Stimulated activated CD8-positive, alpha-beta memory T cell treated with anti-CD3 and anti-CD28 coated beads, Interleukin-15, amount 100 ng/mL, for 24 hours (primary cell): Measurements from ENCODE around the gene ADRA2B.
"Not testable (repeated sequence)": the region's sequence is repeated elsewhere in the genome, so short reads cannot be mapped to it uniquely, and the experiment has no call there.

Experiments used
- DNase-seq: peaks from one replicate; pipeline ENCODE4 v3.0.0-alpha.2; 2020; ENCODE audit warnings: low read depth

Gene ADRA2B

DNA sequence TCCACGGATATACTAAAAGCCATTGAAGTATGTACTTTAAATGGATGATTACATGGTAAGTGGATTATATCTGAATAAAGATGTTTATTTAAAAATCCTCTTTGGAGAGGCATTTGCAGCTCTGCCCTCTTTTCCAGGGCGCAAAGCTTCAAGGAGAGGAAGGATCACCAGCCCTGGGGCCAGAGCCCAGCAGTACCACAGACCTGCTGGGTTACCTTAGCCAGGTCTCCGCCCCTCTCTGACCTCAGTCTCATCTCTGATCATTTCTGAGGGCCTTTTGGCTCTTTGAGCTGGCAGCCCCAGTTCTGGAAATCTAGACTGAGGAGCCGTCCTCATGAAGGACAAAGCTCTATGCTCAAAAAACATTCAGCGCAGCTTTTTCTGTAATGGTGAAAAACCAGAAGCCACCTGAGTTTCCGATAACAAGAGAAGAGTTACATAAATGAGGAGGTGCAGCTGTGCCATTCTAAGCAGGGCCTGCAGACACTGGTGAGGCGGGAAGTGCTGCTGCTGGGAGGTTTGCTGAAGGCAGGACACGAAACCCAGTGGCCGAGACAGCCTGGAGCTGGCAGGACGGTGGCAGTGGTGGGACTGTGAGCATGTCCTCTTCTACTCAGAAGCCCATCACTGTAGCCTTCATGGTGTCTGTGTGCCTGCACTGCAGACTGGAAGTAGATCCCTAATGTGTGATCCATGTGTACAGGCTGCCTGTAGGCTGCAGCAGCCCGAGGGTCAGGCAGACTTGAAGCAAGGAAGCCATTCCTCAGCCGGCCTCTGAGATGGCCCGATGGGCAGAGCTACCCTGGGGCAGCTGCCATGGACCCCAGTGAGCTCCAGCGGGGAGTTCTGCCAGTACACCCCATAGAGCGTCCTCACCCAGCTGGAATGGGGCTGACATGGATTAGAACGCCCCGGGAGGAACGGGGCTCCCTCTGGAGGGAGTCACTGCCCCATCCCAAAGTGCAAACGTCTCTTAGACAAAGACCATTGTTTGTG is 27.7 kb downstream of the ADRA2B start:
- no peak for DNase-seq

DNA sequence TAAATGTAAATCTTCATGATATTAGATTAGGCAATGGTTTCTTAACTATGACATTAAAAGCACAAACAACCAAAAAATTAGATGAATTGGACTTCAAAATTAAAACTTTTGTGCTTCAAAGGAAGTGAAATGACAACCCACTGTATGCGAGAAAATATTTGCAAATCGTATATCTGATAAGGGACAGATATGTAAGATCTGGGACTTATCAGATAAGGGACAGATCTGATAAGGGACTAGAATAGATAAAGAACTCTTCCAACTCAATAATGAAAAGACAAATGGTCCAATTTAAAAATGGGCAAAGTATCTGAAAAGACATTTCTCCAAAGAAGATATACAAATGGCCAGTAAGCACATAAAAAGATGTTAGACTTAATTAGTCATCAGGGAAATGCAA is 29.2 kb downstream of the ADRA2B start:
- no peak for DNase-seq

DNA sequence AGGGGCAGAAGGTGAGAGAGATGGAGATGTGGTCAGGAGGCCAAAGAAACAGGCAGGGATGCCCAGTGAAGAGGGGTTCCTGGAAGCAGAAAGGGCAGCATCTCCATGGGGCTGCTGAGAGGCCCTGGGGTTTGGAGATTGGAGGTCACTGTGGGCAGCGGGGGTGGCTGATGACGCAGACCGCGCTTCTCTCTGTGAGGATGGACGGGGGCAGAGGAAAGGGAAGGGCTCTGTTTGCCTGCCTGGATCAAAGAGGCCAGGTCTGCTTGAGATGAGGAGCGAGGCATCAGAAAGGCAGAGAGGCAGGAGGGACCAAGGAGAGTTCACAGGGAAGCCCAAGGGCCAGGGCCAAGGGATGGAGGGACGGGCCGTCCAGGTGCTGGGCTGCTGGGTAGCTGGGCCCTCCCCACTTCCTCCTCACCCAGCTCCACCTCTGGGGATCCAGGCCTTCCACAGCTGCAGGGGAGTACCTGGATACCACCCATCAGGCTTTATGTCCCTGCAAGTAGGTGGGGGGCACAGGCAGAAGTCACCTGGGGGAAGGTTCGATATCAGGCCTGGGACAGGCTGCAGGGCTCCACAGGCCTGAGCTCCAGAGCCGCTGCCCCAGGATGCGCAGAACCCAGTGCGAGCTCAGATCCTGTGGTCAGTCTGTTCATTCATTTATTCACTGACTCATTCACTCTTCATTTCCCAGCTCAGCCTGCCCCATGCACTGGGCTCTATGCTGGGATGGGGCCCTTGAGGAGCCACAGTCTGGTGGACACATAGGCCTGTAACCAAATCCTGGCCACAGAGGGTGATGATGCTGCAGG is 30.6 kb downstream of the ADRA2B start:
- DNase-seq: no peak

DNA sequence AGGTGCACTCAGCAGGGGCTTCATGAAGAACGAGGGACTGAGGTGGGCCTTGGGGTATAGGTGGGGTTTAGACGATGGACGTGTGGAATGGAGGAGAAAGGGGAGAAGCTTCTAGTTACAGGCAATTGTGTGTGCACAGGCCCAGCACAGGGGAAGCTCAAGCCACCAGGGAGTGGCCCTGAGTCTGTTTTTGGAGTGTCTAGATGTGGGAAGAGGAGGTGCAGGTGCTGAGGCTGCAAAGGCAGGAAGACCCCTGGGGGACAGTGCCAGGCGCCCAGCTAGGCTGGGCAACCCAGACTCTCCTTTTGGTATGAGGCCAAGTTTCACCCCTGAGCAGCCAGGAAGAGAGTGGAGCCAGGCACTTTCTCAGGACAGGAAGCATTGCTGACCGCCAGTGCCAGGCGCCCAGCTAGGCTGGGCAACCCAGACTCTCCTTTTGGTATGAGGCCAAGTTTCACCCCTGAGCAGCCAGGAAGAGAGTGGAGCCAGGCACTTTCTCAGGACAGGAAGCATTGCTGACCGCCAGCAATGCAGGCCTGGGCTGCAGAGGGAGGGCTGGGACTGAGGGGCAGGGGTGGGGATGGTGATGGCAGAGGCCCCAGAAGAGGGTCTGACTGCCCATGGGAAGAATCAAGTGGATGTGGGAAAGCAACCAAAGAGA is 31.4 kb downstream of the ADRA2B start:
- DNase-seq: not testable (repeated sequence)

DNA sequence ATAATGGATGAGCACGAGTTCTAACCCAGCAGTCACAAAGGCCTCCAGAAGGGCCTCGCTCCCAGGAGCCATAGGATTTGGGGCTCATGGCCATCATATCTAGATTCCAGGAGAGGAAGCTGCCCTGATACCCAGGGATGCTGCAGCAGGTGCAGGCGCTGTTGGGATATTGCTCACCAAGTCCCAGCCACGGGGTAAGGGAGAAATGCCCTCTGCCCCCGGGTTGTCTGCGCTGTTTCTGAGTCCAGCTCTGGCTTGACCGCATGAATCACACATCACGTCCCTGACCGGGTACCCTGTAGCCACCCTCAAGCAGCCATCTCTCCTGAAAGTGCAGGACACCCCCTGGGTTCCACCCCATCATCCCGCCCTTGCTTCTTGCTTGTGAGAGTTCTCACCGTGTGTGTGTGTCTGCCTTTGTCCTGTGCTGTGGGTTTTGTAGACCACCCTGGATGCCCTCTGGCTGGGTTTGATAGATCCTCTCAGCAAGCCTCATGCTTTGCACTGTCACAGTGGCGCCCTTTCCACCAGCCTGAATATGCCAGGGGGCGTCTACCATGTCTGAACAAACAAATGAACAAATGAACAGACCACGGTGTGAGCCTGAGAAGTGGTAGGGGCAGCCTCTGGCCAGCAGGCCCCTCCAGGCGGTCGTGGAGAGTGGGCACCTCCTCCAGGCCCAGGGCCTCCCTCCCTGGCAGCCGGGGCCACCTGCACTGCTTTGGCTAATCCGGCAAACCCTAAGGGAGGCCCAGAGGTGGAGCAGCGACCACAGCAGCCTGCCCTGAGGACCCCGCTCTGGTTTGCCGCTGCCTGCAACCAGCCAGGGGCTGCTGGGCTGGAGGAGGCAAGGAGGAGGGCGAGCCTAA is 32.1 kb downstream of the ADRA2B start:
- no peak for DNase-seq

DNA sequence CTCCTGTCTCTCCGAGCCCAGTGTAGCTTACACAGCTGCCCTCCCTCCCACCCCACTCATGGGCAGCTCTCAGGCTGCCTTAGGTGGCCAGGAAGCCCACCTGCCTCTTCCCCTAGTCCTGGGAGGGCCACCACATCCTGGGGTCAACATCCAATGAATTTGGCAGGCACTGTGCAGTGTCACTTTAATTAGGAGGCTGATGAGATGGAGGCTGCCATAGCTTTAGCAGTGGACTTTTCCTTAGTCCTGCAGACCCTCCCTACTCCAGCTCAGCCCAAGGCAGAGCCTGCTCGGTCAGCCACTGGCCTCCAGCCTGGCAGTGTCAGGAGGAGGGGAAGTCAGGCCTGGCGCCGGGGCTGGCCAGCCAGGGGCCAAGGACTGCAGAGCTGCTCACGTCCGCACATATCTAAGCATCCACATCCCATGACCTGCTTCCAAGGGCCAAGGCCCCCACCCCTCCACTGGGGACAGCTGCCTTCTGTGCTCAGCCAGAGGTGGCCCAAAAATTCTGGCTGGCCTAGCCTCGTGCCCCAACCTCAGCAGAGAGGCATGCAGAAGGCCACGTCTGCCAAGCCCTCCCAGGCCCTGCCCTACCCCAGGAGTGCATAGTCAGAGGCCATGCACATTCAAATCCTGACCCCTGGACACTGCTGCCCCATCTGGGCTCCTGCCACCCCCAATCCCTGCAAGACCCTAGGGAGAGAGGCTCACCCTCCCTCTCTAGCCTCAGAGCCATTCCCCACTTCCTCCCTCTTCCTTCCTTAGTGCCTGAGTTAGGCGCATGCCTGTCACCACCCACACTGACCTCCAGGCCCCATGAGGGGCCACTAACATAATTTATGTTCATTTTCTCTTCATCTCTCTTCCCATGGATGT is 33.1 kb downstream of the ADRA2B start:
- no peak for DNase-seq

DNA sequence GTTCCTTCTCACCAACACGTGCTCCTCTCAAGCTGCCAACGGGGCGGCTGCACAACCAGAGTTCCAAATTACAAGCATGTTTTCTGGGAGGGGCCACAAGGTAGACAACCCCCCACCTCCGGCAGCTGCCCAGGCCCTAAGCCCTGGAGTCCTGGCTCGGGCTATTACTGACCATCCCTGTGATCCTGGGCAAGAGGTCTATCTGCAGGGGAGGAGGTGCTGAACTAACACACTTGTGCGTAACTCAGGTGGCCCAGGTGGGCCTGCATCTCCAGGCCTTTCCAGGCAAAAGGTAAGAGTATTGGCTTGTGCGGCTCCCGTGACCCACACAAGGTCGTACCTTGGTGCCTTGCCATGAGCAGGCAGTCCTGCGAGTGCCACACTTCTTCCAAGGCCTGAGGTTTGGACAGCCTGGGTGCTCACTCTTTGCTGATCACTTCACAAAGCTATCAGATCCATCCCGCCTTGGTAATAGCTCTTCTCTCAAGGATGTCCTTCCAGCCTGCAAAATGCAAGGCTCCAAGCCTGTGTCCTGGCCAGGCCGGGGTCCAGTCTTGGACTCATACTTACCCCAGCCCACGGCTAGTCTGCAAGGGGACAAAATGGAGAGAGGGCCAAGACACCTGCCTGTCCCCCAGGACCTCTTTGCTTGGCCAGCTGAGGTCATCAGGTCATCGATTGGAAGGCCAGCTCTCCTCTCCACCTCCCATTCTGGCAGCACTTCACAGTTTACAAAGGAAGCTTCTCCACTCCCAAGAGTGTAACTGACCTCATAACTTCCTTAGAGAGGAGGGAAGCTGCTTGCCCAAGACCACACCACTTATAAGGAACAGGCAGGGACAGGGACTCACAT is 33.9 kb downstream of the ADRA2B start:
- no peak for DNase-seq

DNA sequence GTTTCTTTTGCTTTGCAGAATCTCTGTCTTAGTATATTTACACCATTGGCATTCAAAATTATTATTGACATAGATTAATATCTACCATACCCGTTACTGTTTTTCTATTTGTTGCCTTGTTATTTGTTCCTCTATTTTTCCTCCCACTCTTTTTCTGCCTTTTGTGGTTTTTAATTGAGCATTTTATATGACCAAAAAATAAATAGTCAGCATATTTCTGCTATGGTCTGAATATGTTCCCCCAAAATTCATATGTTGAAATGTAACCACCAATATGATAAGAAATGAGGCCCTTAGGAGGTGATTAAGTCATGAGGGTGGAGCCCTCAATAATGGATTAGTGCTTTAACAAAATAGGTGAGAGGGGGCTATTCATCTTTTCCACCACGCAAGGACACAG is 35.3 kb downstream of the ADRA2B start:
- DNase-seq: no peak

DNA sequence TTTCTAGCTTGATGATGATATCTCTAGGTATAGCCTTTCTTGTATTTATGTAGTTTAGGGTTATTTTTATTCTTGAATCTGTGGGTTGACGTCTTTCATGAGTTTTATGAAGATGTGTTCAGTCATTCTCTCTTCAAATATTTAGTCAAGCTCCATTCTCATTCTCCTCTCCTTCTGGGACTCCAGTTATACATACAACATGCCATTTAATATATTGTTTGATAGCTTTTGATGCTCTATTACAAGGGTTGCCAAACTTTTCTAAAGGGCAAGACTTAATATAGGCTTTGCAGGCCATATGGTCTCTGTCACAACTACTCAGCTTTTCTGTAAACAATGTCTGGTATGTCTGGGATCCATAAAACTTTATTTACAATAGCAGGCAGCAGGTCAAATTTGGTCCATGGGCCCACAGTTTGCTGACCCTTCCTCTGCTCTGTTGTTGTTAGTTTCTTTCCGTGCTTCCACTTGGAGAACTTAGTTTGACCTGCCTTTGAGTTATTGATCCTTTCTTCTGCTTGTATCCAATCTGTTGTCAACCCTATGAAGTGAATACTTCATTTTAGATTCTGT is 41.1 kb downstream of the ADRA2B start:
- no peak for DNase-seq

DNA sequence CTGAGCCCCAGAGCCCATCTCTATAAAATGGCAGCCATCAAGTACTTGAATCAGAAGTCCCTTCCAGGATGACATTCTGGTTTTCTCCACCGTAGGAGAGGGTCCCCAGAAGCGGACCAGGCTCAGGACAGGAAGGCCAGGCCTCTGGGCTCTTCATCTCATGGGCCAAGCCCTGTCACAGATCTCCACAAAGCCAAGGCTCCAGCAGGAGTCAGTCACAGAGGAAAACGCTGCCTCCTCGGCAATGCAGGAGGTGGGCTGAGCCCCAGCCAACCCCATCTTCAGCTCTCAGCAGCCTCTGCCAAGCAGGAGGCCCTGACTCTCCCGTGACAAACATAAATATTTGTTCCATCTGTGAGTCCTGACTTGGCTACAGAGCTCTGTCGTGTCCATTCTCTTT is 42.2 kb downstream of the ADRA2B start:
- no peak for DNase-seq

DNA sequence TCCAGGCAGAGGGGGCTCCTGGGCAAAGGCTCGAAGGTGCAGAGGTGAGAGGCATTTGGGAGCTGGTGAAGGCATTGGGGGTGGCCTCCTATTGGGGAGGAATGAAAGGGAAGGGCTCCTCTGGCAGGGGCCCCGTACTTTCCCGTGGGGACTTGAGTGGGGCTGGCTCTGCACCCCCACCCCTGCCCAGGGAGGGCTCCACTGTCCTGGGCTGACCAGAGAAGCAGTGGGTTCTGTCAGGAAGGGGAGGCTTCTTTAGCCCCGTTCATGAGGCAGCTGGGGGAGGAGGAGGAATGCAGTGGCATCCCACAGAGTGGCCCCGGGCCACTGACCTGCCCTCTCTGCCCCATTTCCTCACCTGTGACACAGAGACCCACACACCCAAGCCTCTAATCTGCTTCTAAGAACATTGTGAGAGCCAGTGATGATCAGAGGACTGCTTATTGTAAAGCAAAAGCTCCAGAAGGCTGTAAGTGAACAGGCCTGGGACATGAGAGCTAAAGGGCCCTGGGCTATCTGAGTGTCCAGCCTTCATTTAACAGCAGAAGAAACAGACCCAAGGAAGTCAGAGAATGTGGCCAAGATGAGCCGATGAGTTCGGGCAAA is 43.1 kb downstream of the ADRA2B start:
- DNase-seq: no peak

DNA sequence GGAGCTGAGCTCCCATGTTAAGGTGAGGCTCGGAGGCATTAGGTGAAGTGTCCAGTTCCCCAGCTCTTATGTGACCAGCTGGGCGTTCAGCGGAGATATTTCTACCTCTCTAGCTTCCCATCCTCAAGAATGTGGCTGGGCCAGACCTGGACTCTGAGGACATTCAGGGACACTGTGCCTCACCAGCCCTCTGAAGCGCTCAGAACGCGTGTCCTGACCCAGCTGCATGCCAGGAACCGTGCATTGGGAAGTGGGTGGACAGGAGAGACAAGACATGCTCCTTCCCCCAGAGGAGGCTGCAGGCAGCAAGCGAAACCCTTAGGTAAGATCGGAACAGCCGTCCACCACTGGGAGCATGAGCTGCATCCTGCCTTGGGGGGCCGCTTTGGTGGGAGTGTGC is 43.6 kb downstream of the ADRA2B start:
- DNase-seq: no peak

DNA sequence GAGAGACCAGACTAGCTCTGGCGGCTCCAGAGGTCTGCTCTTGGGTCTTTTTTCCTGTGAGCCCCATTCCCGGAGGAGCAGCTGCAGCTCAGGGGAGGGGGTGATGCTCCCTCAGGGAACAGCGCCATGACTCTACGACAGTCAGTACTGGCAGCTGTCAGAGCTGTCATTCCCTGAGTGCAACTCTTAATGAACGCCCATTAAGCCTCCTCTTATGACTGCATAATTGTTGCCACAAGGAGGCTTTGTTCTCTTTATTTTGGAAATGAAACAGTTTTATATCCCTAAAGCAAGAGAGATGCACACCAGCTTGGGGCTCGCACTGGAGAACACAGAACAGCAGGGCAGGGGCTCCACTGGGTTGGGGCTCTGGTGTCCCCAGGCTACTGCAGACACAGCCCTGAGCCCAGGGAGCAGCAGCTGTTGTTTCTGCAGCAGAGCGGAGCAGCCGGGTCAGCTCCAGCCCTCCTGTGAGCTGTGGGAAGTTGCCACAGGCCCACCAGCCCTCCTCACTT is 44.3 kb downstream of the ADRA2B start:
- DNase-seq: not testable (repeated sequence)

DNA sequence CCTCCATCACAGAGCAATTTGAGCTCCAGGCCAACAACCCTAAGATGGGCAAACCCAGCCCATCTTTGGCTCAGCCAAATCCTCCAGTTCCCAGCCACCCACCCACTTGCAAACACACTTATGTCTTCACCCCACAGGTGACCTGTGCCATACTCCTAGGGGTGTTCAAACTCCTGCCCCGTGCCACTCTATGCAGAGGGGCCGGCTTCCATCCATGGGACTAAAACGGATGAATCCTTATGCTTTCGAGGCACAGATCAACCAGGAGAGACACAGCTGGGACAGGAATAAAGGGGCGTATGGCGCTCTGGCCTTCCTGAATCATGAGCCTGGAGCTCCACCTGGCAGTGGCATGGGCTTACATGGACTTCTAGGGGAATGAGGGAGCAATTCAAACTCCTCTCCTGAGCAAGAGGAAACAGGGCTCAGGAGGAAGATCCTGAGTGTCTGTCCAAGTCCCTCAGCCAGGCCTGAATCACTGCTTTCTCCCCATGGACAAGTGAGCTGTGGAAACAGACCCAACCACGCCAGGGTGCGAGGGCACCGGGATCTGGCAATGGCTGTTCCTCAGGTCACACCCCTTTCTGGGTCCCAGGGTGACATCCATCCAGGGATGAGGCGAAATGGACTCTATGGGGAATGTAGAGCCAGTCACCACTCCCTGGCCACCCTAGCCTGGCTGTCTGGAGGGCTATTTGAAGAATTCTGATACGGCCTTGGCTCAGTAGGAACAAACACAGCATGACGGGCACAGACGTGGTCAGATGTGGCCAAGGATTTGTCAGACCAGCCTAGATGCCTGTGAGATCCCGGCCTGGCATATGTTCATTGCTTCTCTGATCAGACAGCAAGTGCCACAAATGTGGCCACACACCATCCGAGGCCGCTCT is 45.0 kb downstream of the ADRA2B start:
- not testable (repeated sequence) for DNase-seq

DNA sequence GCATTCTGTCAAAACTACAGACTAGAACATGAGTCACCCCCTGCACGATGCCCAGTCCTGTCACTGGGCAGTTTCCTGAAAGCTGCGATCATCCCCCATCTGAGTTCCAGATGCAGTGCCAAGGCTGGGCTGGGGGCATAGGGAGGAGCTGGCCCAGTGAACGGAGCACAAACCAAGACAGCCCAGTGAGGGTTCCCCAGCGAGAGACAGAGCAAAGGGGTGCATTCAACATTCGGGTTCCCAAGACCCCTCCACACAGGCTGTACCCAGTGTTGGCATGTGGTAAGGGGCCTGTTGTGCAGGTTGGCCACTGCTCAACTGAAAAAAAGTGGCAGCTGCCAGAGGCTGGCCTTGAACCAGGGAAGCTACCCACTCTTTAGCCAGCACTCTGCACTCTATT is 46.0 kb downstream of the ADRA2B start:
- not testable (repeated sequence) for DNase-seq

DNA sequence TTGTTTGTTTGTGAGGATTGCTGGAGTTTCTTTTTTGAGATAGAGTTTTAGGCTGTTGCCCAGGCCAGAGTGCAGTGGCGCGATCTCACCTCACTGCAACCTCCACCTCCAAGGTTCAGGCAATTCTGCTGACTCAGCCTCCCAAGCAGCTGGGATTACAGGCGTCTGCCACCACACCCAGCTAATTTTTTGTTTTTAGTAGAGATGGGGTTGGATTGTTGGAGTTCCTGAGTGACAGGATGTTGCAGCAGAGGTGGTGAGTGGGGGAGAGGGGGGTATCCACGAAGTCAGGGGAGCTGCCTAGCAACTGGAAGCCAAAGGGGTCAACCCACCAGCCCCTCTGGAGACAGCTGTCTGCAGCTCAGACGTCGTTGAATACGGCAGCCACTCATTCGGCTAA is 46.5 kb downstream of the ADRA2B start:
- DNase-seq: not testable (repeated sequence)

DNA sequence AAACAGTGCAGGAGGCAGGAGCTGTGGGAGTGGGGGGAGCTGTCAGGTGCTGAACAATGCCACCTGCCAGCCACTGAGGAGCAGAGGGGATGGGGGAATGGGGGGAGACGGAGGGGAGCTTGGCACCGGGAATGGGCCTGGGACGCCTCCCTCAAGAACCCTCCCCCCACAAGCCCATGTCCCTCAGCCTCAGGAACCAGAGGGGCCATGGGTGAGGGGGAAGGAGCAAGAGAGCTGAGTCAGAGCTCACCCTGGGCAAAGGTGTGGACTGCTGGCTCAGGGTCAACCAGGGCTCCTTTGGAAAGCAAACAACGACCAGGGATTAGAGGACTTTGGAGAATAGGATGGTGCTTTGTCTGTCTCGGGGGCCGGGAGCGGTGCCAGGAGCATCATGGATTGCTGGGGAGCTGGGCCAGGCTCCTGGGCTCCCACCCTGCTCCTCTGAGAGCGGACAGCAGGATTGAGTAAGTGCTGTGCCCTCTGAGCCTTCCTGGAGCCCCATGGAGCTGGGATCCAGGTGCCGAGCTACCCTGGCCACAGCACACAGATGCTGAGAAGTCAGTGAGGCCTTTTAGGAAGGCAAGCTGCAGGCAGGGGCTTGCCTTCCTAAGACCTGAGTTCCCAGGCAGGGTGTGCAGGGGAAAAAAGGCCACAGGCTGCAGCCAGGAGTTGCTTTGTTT is 48.3 kb downstream of the ADRA2B start:
- DNase-seq: not testable (repeated sequence)
